K562 (cell line): Measurements from ENCODE around the gene GPX5. TPM values are rescaled to one million over a fixed set of nuclear protein-coding genes. Genes with fewer than 3 reads are reported as not detected.
A peak's percentile ranks its signal among the peaks of the same experiment; 100 is the strongest.

ENCODE experiments used
- ADNP ChIP-seq: fragments of 200-800 bp; sonication (Bioruptor generic); IDR thresholded peaks from 2 replicates; pipeline ENCODE4 v1.6.1; 2016; ENCODE audit warnings: missing genetic modification characterization, missing compliant biosample characterization
- ATF4 ChIP-seq: fragments of 450-650 bp; formaldehyde crosslinking; IDR thresholded peaks from 2 replicates; pipeline ENCODE4 v1.4.0; 2022; ENCODE audit warnings: mild to moderate bottlenecking, moderate library complexity
- BACH1 ChIP-seq: fragments of 200-800 bp; sonication (Bioruptor generic); IDR thresholded peaks from 2 replicates; pipeline ENCODE4 v1.6.1; 2016; ENCODE audit warnings: missing genetic modification characterization, missing compliant biosample characterization
- EP300 ChIP-seq: IDR thresholded peaks from 2 replicates; pipeline ENCODE4 v1.6.1; 2012; ENCODE audit warnings: low read length, improper control_type of control experiment
- FOXA1 ChIP-seq: fragments of 450-650 bp; IDR thresholded peaks from 2 replicates; pipeline ENCODE4 v1.6.1; 2016; ENCODE audit warnings: mild to moderate bottlenecking, borderline replicate concordance
- GABPB1 ChIP-seq: sonication (generic); formaldehyde crosslinking; IDR thresholded peaks from 2 replicates; pipeline ENCODE4 v1.8.0; 2022; ENCODE audit warnings: mild to moderate bottlenecking, missing genetic modification reagents
- GTF2F1 ChIP-seq: IDR thresholded peaks from 2 replicates; pipeline ENCODE4 v1.6.1; 2011; ENCODE audit warnings: low read depth, low read length, improper control_type of control experiment
- HMBOX1 ChIP-seq: sonication (generic); IDR thresholded peaks from 2 replicates; pipeline ENCODE4 v1.6.1; 2016
- ILF3 ChIP-seq: fragments of 450-650 bp; IDR thresholded peaks from 2 replicates; pipeline ENCODE4 v1.6.1; 2018; ENCODE audit warnings: antibody characterized with exemption, mild to moderate bottlenecking, moderate library complexity, borderline replicate concordance
- KAT7 ChIP-seq: sonication (generic); formaldehyde crosslinking; IDR thresholded peaks from 2 replicates; pipeline ENCODE4 v1.8.0; 2022; ENCODE audit warnings: missing genetic modification reagents, mild to moderate bottlenecking, borderline replicate concordance
- KDM4B ChIP-seq, 2 experiments: fragments of 450-650 bp in 1 of 2; sonication (generic) in 1 of 2; IDR thresholded peaks; 2 replicates each; pipeline ENCODE4 v1.6.1; 2016 to 2017; ENCODE audit warnings: borderline replicate concordance in 2 of 2, antibody characterized with exemption in 1 of 2, low read depth in 1 of 2, mild to moderate bottlenecking in 1 of 2
- KHSRP ChIP-seq: fragments of 450-650 bp; IDR thresholded peaks from 2 replicates; pipeline ENCODE4 v1.6.1; 2017
- MYC ChIP-seq, 2 experiments: fragments of 250-450 bp in 1 of 2; sonication (Bioruptor Pico) in 1 of 2; IDR thresholded peaks; 2 replicates each; pipeline versions ENCODE4 v1.5.1 to v1.6.1; 2012 to 2021; ENCODE audit warnings: low read depth in 2 of 2, borderline replicate concordance in 1 of 2, improper control_type of control experiment in 1 of 2, low read length in 1 of 2, mild to moderate bottlenecking in 1 of 2, moderate library complexity in 1 of 2
- NBN ChIP-seq: fragments of 450-650 bp; IDR thresholded peaks from 2 replicates; pipeline ENCODE4 v1.6.1; 2016; ENCODE audit warnings: low read depth, mild to moderate bottlenecking
- NONO ChIP-seq, 2 experiments: fragments of 200-400 bp in 1 of 2; fragments of 450-650 bp in 1 of 2; formaldehyde crosslinking in 1 of 2; IDR thresholded peaks; 2 replicates each; pipeline ENCODE4 v1.6.1; 2017; ENCODE audit warnings: low read depth in 2 of 2, mild to moderate bottlenecking in 2 of 2, moderate library complexity in 2 of 2, low read length in 1 of 2
- PHF21A ChIP-seq: fragments of 450-650 bp; IDR thresholded peaks from 2 replicates; pipeline ENCODE4 v1.6.1; 2017; ENCODE audit warnings: low read depth, borderline replicate concordance
- TARDBP ChIP-seq: fragments of 450-650 bp; IDR thresholded peaks from 2 replicates; pipeline ENCODE4 v1.6.1; 2016
- TRIM28 ChIP-seq: fragments of 450-650 bp; IDR thresholded peaks from 2 replicates; pipeline ENCODE4 v1.6.1; 2017
- TSC22D4 ChIP-seq: fragments of 450-650 bp; IDR thresholded peaks from 2 replicates; pipeline ENCODE4 v1.6.1; 2016; ENCODE audit warnings: missing genetic modification characterization, missing biosample characterization, control low read depth
- ZKSCAN1 ChIP-seq: fragments of 150-350 bp; IDR thresholded peaks from 2 replicates; pipeline ENCODE4 v1.6.1; 2016; ENCODE audit warnings: low read depth, low read length
- ZNF24 ChIP-seq: fragments of 450-650 bp; IDR thresholded peaks from 2 replicates; pipeline ENCODE4 v1.6.1; 2016
- ZNF644 ChIP-seq: fragments of 200-800 bp; sonication (Bioruptor generic); IDR thresholded peaks from 2 replicates; pipeline ENCODE4 v1.6.1; 2016; ENCODE audit warnings: low read depth, missing genetic modification characterization, missing compliant biosample characterization
- polyA plus RNA-seq, 8 experiments: library from polyadenylated mRNA; depleted of rRNA in 4 of 8; stranded (reverse) in 5 of 8; unstranded in 3 of 8; fragments of >200 nt; fragmentation: Nextera tagmentation in 2 of 8; fragmentation: Illumina TruSeq in 1 of 8; extraction: Ambion mirVana in 2 of 8; extraction: Trizol in 1 of 8; gene quantifications; 2 replicates each; pipeline versions ENCODE4 v1.2.1 to v1.2.3, GENCODE V29; 2011 to 2014; ENCODE audit warnings: inconsistent platforms in 1 of 8, missing spikeins in 1 of 8
- total RNA-seq, 7 experiments: library from RNA; depleted of rRNA in 6 of 7; stranded (reverse); fragments of >200 nt in 6 of 7; fragmentation: Illumina TruSeq in 2 of 7; extraction: Trizol in 2 of 7; gene quantifications; 2 replicates each; pipeline versions ENCODE4 v1.2.1 to v1.2.3, GENCODE V29; 2011 to 2021; ENCODE audit warnings: low replicate concordance in 1 of 7
- TF ChIP-seq, protein P1 (sequence below): fragments of 250-450 bp; sonication (Bioruptor Pico); IDR thresholded peaks from 2 replicates; pipeline ENCODE4 v1.5.0; 2021

GPX5 gene
- total and polyA plus RNA-seq, 9 of the 15 experiments (the other 6 are each of a cell fraction or from before 2014, with no cell fraction given): 0.07 to 0.18 (median 0.15) TPM; not detected in 6

DNA sequence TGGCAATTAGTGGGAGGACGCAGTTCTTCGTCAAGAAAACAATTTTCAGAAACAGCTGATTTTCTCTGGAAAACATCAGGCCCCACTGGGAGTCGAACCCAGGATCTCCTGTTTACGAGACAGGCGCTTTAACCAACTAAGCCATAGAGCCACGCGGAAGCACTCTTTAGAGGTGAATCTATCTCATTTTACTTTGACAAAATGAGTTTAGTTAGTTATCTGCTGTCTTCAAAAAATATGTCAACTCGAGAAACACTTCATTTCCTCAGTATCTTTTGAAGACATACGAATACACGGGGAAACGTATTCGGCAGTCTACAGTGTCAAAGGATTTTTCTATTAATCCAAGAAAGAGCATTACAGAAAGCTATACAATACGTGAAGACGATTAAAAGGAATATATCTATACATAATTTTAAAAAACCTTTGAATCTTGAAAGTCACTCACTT, 36.7 kb upstream of the GPX5 start (continued):
- 0 out of 2 replicates have a peak, but pooled peaks have one; percentile 19 for TF ChIP-seq TARDBP
- peak; percentile 59; the same call in 1 of the 2 replicates for TF ChIP-seq MYC (IDR thresholded peaks at IDR 0.05; ENCODE audit: low read depth, low read length)
- TF ChIP-seq MYC (CRISPR knock-in tag; IDR thresholded peaks at IDR 0.05; ENCODE audit: borderline replicate concordance, low read depth): no peak
- 0 out of 2 replicates have a peak, but pooled peaks have one; percentile 22 for TF ChIP-seq KAT7 (CRISPR knock-in tag)
- TF ChIP-seq FOXA1: no peak
- peak; percentile 94 for TF ChIP-seq ADNP
- TF ChIP-seq KHSRP: peak; percentile 76
- 0 out of 4 replicates have a peak, but pooled peaks of 1 of the 2 experiments have one; percentile 12 for TF ChIP-seq NONO (IDR thresholded peaks at IDR 0.05; ENCODE audit: low read depth in 2 of 2, low read length in 1 of 2)
- TF ChIP-seq, protein P1, sequence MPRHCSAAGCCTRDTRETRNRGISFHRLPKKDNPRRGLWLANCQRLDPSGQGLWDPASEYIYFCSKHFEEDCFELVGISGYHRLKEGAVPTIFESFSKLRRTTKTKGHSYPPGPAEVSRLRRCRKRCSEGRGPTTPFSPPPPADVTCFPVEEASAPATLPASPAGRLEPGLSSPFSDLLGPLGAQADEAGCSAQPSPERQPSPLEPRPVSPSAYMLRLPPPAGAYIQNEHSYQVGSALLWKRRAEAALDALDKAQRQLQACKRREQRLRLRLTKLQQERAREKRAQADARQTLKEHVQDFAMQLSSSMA (CRISPR knock-in tag): peak; percentile 86; the same call in 1 of the 2 replicates
- peak; percentile 72; the same call in 1 of the 2 replicates for TF ChIP-seq GTF2F1
- TF ChIP-seq HMBOX1: peak; percentile 93
- TF ChIP-seq ATF4 (CRISPR knock-in tag): peak; percentile 19; the same call in 1 of the 2 replicates
- peak; percentile 59; the same call in 1 of the 2 replicates for TF ChIP-seq EP300
- 0 out of 2 replicates have a peak, but pooled peaks have one; percentile 70 for TF ChIP-seq NBN
- 0 out of 2 replicates have a peak, but pooled peaks have one; percentile 21 for TF ChIP-seq ZNF24
- TF ChIP-seq ILF3: peak; percentile 66
- TF ChIP-seq KDM4B (IDR thresholded peaks at IDR 0.05; ENCODE audit: borderline replicate concordance in 2 of 2, low read depth in 1 of 2): 0 out of 4 replicates have a peak, but pooled peaks of 1 of the 2 experiments have one; percentile 36
- peak; percentile 57; the same call in 1 of the 2 replicates for TF ChIP-seq TRIM28
- TF ChIP-seq PHF21A: 0 out of 2 replicates have a peak, but pooled peaks have one; percentile 17
- TF ChIP-seq ZNF644: peak; percentile 21; the same call in 1 of the 2 replicates
- peak; percentile 62; the same call in 1 of the 2 replicates for TF ChIP-seq BACH1
- TF ChIP-seq TSC22D4: no peak
- TF ChIP-seq GABPB1 (CRISPR knock-in tag): 0 out of 2 replicates have a peak, but pooled peaks have one; percentile 46
- 0 out of 2 replicates have a peak, but pooled peaks have one; percentile 44 for TF ChIP-seq ZKSCAN1
